Limb (tissue), 2 donors: ENCODE data around the gene ABHD17C.
"Not testable (repeated sequence)": the region's sequence is repeated elsewhere in the genome, so short reads cannot be mapped to it uniquely, and the experiment has no call there.

Experiments
- DNase-seq, 2 donors: peaks; one replicate each; pipeline ENCODE4 v3.0.0-alpha.2; 2016; ENCODE audit errors: extremely low spot score in 2 of 2

Gene ABHD17C

DNA sequence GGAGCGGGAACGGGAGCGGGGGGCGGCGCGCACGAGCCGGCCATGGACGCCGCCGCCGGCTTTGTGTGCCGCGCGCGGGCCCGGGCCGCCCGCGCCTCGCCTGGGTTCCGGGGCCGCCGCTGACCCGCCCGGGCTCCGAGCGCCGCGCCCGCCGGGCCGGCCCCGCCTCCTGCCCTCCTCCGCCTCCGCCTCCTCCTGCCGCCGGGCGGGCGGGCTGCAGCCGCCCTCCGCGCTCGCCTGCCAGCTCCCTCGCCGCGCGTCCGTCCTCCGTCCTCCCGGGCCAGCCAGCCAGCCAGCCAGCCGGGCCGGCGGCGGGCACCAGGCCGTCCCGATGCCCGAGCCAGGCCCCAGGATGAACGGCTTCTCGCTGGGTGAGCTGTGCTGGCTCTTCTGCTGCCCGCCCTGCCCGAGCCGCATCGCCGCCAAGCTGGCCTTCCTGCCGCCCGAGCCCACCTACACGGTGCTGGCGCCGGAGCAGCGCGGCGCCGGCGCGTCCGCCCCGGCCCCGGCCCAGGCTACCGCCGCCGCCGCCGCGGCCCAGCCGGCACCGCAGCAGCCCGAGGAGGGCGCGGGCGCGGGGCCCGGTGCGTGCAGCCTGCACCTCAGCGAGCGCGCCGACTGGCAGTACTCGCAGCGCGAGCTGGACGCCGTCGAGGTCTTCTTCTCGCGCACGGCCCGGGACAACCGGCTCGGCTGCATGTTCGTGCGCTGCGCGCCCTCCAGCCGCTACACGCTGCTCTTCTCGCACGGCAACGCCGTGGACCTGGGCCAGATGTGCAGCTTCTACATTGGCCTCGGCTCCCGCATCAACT, at the start of gene ABHD17C:
ABHD17C (plus strand) TSS at position 212 of the 812 bp plus-strand sequence; CDS start at position 332, 120 bp downstream.
- DNase-seq: peak; percentile 32 to 80

DNA sequence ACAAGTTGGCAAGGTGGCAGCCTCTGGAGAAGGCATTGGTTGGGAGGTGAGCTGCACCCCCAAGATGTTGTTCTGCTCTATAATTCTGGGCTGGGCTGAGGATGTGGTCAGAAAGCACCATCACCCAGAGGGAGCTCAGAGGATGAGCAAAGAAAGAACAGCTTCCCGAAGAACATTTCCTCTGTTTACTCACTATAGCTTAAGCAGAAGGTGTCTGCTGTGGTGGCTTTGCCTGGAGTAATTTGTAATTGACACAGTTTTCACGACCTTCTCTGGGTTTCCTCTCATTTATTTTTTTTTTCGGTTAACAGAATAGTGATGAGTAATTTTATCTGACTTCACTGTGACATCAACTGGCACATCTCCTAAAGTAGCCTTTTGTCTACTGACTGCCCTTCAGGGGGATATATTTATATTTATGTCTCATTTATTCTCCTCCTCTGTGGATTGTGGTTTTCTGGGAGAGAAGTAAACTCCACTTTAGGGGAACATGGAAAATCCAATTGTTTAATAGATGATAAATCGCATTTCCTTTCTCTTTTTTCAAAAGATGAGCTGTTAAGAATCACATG, 49.5 kb upstream of the ABHD17C start:
- no peak for DNase-seq

DNA sequence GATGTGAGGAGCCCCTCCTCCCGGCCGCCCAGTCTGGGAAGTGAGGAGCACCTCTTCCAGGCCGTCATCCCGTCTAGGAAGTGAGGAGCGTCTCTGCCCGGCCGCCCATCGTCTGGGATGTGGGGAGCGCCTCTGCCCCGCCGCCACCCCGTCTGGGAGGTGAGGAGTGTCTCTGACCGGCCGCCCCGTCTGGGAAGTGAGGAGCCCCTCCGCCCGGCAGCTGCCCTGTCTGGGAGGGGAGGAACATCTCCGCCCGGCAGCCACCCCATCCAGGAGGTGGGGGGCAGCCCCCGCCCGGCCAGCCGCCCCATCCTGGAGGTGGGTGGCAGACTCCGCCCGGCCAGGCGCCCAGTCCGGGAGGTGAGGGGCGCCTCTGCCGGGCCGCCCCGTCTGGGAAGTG, 47.7 kb upstream of the ABHD17C start:
- not testable (repeated sequence) for DNase-seq

DNA sequence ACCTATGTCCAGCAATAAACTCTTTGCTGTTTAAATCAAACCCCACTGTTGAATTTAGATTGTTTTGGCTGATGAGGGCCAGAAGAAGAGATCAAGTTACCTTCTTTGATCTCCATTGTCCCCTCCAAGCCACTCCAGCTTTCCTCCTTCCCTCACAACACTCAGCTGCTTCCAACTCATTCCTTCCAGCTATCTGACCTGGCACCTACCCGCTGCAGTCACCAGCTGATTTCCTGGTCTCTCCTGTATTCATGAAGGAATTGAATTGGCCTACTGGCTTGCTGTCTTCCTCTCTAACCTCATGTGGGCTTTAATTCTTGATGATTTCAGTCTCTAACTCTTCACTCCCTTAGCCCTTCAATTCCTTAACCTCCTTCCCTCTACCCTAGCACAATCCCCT, 40.8 kb upstream of the ABHD17C start:
- DNase-seq: no peak

DNA sequence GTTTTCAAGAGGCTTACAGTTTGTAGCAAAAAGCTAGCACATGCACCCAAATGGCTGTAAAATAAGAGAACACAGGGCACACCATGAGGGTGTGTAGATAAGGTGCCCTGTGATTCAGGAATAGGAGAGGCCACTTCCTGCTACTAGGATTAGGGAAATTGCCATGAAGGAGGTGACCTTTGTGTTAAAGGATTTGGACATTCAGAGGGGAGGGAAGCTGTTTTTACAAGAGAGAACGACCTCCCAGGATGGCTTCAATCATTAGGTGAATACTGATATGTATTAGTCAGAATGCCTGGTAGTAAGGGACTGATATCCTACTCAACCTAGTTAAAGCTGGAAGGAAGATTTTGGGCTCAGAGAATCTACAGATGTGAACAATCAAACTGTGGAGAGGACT, 35.7 kb upstream of the ABHD17C start:
- no peak for DNase-seq

DNA sequence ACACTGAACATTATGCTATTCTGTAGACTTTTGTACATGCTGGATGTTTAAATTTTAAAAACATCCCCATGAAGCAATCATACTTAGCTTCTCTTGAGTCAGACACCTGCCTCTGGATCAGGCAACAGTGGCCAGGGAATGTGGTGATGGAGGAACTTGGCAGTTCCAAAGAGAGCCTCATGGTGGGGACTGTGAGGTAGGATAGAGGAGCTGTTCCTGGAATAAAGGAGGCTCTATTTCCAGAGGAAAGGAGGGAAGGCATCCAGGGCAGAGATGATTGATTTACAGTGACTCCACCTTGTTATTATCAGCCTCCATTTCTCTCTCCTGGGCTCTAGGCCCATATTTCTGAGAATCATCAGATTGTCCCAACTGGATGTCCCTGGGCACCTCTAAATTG, 35.0 kb upstream of the ABHD17C start:
- DNase-seq: peak in 1 of 2 donors; percentile 44

DNA sequence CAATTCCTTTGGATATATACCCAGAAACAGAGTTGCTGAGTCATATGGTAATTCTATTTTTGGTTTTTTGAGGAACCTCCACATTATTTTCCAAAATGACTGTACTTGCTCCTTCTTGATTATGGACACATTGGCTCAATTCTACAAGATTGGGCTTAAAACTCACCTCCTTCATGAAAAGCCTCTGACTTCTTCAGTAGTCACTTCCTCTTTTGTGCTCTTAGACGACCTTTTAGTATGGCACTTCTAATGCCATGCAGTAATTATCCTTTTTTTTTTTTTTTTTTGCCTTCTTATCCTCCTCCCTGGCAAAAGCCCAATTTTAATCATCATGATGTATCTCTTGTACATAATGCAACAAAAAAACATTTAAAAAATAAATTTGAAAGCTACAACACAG, 33.0 kb upstream of the ABHD17C start:
- no peak for DNase-seq

DNA sequence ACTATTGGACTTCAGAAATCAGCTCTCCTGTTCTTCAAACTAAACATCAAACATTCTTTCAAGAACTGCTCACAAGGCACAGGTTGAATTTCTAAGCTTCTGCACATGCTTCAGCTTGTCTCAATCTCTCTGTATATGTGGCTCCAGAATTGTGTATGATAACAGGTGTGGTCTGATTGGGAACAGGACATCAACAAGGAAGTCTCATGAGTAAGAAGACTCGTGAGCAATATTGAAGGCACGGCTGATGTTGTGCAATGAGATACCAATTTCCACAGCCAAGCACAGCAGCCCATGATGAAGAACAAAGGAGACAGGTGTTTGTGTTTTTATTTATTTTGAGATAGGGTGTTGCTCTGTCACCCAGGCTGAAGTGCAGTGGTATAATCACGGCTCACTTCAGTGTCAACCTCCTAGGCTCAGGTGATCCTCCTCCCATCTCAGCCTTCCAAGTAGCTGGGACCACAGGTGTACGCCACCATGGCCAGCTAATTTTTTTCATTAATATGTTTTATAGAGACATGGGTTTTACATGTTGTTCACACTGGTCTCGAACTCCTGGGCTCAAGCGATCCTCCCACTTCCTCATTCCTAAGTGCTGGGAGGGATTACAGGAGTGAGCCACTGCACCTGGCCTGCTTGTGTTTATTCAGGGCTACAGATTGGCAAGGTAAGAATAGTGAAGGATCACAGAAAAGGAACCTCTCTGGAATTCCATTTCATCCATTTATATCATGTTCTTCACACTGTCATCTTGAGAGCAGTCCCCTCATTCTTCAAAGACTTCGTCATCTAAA, 32.2 kb upstream of the ABHD17C start:
- no peak for DNase-seq

DNA sequence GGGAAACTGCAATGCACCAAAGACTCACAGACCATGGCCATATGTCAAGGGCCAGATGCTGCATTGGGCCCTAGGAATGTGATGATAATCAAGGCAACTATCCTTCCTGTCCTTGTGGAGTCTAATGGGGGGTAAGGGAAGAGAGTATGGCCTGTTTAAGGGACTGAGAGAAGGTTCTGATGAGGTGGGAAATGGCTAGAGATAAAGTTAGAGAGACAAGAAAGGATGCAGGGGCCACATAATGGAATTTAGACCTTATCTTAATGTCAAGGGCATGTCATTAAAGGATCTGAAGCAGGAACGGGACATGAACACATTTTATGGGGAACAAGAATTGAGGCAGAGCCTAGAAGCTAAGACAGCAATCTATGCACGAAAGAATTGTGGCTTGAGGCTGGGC, 30.0 kb upstream of the ABHD17C start:
- DNase-seq: no peak

DNA sequence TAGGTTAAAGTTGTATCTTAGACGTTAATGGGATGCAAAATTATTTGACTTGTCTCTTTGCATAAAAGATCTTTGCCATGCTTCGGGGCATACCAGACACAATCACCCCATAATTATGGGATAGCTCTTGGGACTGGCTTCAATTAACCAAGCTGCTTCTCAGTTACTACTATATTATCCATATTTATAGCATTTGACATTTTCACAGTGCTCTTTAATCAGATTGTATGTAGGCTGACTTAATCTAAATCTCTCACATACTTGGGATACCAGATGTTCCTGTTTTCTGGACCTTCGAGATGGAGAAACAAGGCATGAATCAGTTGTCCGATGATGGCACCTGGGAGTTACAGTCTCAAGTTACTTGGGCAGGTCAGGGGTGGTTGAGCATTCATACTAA, 27.2 kb upstream of the ABHD17C start:
- DNase-seq: no peak

DNA sequence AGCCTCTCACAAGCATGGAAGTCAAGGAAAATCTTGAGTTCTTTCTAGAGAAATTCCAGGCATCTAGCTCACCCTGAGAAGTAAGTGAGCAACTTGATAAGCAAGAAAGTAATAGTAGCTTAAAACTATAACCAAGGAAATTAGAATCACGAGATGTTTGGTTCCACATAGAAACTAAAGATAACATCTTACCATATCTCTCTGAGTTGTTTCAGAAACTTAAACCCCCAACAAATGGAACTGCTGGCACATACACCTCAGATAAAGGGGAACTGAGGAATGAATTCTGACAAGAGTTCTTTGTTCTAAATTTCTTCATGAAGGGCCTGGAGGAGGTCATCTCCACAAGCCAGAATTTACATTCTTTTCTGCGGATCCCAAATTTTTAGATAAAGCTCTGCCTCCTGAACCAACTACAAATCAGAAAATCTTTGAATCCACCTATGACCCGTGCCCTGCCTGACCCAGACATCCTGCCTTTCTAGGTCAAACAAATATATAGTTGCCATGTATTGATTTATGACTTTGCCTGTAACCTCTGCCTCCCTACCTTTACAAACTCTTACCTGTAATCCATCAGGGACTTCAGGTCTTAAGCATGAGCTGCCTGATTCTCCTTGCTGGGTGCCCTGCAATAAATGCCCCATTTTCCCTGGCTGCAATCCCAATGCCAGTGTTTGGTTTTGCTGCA, 26.4 kb upstream of the ABHD17C start:
- no peak for DNase-seq

DNA sequence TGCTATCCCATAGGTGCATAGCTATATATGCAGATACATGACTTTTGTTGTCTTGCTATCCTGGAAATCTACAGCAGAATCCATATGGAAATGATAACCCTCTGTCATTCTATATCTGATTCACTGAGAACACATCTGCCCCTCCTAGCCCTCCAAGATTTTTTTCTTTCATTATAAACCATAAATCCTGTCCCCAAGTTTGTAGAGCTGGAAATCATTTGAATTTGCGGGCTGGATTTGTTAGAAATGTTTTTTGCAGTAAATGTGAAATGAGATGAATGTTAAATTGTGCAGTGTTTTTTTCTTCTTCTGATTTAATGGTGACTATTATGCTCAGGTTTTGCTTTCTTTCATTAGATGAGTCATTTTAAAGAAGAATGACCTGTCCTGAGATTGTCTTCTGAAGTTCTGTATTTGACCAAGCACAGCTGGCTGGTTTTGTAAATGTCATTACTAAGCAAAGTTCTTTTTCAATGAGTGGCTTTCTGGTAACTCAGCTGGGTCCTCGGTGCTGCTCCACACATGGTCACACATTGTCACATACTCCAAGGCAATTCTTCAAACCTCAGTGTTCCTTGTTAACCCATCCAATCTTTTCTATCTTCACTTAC, 25.3 kb upstream of the ABHD17C start:
- no peak for DNase-seq

DNA sequence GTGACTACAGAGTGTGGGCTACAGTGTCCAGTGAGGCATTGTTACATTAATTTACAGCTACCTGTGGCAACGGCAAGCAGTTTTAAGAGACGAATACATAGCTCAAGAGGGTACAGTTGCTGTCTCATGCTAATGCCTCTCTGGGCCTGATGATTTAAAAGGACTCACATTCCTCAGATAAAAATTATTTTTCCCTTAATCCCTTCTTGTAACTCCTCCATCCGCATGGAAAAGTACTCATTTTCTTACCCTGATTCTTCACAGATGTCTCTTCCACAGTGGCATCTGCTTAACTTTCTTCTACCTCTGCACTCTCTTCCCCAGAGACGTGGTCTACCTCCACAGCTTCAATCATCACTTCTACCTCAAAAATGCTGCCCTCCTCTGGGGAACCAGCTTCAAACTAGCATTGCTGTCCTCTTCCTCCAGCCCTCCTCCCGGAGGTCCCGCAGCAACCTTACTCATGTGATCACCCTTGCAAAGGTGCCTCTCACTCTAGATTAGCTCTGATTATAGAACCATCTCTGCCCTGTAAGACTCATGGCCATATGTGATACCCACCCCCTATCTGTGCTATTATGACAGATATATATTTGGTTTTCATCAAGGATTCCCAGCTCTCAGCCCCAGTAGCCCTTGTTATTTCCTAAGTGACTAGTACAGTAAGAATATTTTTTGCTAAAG, 21.4 kb upstream of the ABHD17C start:
- no peak for DNase-seq

DNA sequence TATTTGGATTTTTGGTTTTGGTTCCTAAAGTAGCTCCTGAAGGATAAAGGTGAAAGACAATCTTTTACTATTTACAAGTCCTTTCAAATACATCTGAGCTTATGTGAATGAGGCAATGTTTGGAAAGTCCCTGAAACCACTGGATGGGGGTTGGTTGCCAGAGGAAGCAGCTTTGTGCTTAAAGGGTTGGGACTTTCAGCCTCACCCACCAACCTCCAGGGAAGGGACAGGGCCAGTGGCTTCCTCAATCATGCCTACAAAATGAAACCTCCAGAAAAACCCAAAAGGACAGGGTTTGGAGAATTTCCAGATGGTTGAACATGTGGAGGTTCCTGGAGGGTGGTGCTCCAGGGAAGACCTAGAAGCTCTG, 20.9 kb upstream of the ABHD17C start:
- no peak for DNase-seq

DNA sequence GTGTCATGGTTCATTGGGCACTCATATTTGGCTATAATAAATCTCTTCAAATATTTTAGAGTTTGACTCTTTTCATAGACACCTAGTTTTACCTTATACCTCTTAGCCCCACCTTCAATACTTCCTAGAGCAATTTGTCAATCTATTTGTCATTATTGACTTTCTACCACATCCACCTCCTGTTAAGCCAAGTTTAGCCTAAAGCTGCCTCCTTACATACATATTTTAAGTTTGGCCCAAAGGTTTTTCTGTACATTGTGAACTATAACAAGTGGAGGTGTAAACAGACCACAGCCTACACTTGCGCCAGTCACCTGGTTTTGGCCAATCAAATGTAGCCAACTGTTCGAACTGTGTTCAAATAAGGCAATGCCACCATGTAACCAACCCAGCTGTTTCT, 18.1 kb upstream of the ABHD17C start:
- DNase-seq: no peak

DNA sequence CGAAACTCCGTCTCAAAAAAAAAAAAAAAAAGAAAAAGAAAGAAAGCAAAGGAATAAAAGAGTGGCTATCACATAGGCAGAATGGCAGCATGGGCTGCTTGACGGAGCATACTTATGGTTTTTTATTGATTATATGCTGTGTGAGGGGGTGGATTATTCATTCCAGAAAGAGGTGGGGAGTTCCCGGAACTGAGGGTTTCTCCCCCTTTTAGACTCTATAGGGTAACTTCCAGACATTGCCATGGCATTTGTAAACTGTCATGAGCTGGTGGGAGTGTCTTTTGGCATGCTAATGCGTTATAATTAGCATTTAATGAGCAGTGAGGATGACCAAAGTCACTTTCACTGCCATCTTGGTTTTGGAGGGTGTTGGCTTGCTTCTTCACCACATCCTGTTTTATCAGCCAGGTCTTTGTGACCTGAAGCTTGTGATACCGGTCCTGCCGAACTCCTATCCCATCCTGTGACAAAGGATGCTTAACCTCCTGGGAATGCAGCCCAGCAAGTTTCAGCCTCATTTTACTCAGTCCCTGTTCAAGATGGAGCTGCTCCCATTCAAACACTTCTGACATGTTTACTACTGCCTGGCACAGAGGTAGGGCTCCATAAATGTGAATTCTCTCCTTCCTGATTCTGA, 15.8 kb upstream of the ABHD17C start:
- no peak for DNase-seq

DNA sequence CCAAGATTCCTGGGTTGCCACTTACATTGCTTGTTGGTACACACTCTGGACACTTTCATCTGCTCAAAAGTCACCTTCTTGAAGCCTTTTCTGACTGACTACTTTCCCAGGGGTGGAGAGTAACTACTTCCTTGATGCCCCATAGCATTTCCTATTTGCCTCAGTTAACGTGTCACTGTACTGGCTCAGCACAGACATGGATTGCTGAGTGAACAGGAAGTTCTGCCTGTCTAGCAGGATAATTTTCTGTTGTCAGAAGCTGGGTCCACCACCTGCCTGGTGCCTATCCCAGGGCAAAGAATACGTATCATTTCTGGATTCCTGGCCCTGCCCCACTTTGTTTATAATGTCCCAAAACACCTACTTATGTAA, 15.3 kb upstream of the ABHD17C start:
- DNase-seq: no peak

DNA sequence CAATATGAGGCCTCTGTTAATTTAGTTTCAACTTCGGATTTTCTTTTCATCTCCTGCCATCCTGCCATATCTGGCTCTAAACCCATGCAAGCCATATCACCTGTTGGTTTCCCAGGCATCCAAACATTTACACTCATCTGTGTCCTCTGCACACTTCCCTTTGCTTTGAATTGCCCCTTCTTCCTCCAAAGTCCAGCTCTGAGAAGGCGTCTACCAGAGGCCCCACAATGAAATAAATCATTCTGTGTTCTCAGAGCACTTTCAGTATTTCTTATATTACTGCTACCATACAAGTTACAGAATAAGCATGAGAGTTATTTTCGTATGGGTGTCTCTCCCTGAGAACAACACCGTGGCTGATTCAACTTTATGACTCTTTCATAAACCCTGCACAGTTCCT, 12.9 kb upstream of the ABHD17C start:
- no peak for DNase-seq

DNA sequence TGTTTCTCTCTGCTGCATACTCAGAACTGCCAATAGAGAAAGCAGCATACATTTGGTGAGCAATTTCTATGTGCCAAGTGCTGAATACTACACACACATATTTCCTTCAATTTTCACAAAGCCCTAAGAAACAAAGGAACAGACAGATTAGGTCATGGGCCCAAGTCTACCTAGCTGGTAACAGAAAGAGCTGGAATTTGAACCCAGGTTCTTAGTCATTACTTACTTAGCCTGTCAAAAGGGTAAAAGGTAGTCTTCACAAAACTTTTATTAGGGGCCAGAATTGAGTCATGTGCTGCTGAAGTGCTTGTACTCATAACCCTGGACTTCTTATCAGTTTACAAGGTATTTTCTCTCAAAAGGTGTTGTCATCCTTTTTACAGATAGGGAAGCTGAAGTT, 10.4 kb upstream of the ABHD17C start:
- no peak for DNase-seq

DNA sequence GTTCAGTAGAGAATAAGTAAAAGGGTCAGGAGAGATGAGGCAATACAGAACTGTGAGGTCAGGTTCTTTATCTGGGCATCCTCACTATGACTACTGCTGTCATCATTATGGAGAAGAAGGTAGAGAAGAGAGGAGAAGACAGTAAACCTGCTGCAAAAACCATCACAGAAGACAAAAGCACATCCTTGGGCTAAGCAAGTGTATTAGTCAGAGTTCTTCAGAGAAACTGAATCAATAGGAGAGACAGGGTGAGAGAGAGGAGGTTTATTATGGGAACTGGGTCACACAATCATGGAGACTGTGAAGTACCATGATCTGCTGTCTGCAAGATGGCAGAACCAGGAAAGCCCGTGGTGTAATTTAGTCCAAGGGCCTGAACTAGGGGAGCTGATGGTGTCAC, 9.5 kb upstream of the ABHD17C start:
- DNase-seq: no peak

DNA sequence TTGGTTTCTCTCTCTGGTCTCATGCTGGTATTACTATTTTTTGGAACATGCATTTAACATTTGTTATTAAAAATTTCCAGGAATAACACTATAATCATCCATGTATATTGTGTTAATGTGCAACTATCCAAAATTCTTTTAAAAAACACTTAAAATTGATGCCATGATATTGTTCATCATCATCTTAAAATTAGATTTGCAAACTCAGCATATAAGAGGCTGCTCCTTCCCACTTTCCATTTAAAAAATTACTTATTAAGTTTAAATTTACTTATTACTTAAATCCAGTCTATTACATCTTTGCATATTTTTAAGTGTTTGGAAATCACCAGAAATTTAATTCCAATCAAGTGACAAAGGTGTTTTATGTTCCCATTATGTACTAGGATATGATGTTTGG, 5.8 kb upstream of the ABHD17C start:
- DNase-seq: no peak
